ENCODE data around the gene MARCO. TPM values are rescaled to one million over a fixed set of nuclear protein-coding genes. Genes with fewer than 3 reads are reported as not detected.

The MARCO gene
- total RNA-seq, 6 experiments from 2014 or later: 5.8 to 129 (median 31.9) TPM

GRCh38 chr2:118990757-118991545 is 49.0 kb downstream of the MARCO start:
- TF ChIP-seq CTCF (IDR thresholded peaks at IDR 0.05) (no peak), POLR2A (IDR thresholded peaks at IDR 0.05) (no peak)
- H3K27ac ChIP-seq: no peak overlapping the region
- 50% methylated on average over 7 of the region's 10 CpGs for WGBS (ENCODE audit: insufficient coverage, low coverage, low lambda C conversion rate, missing lambda C conversion rate)
- H3K27me3 ChIP-seq: no peaks in the 10 kb centered on the region
- H3K4me1 ChIP-seq: no peaks in the 10 kb centered on the region
- no peaks in the 10 kb centered on the region for H3K9me3 ChIP-seq
- intact Hi-C loops (cut with DNase I): no loop called here
- no peak overlapping the region for H3K4me3 ChIP-seq
- no peak for ATAC-seq
- no peaks in the 10 kb centered on the region for H3K36me3 ChIP-seq
- peak in 1 of 3 donors; percentile 19 for DNase-seq

DNA sequence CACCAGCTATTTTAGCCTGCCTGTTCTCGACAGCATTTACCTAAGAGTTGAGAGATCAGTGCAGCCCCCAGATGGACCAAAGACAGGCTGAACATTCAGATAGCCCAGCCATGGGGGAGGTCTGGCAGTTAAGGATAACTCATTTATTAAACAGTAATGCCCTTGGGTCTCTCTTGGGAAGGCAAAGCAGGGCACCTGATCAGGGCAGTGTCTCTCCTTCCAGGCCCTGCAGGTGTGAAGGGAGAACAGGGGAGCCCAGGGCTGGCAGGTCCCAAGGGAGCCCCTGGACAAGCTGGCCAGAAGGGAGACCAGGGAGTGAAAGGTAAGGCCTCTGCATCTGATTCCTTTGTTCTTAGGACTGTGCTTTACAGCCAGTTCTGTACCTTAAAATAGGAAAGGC is 49.6 kb downstream of the MARCO start:
- TF ChIP-seq CTCF (IDR thresholded peaks at IDR 0.05) (no peak), POLR2A (IDR thresholded peaks at IDR 0.05) (no peak)
- intact Hi-C loops (cut with DNase I): no loop called here
- H3K36me3 ChIP-seq: no peaks in the 10 kb centered on the region
- ATAC-seq: peak in 1 of 4 donors; percentile 11
- peak in 1 of 3 donors; percentile 28 for DNase-seq
- H3K4me3 ChIP-seq: no peak overlapping the region
- no peaks in the 10 kb centered on the region for H3K9me3 ChIP-seq
- H3K4me1 ChIP-seq: no peaks in the 10 kb centered on the region
- no peak overlapping the region for H3K27ac ChIP-seq
- no peaks in the 10 kb centered on the region for H3K27me3 ChIP-seq
- WGBS (ENCODE audit: insufficient coverage, low coverage, low lambda C conversion rate, missing lambda C conversion rate): 29% methylated on average over 1 of the region's 1 CpG

GRCh38 chr2:118992740-118993391 is 50.9 kb downstream of the MARCO start:
- Histone ChIP-seq H3K9me3 (no peaks in the 10 kb centered on the region), H3K4me1 (no peaks in the 10 kb centered on the region), H3K4me3 (no peak overlapping the region), H3K27me3 (no peaks in the 10 kb centered on the region), H3K27ac (no peak overlapping the region), H3K36me3 (no peaks in the 10 kb centered on the region)
- ATAC-seq: no peak
- TF ChIP-seq CTCF (IDR thresholded peaks at IDR 0.05) (no peak), POLR2A (IDR thresholded peaks at IDR 0.05) (no peak)
- 75% methylated on average over 11 of the region's 13 CpGs for WGBS (ENCODE audit: insufficient coverage, low coverage, low lambda C conversion rate, missing lambda C conversion rate)
- peak in 1 of 3 donors; percentile 20 for DNase-seq
- intact Hi-C loops (cut with DNase I): no loop called here

DNA sequence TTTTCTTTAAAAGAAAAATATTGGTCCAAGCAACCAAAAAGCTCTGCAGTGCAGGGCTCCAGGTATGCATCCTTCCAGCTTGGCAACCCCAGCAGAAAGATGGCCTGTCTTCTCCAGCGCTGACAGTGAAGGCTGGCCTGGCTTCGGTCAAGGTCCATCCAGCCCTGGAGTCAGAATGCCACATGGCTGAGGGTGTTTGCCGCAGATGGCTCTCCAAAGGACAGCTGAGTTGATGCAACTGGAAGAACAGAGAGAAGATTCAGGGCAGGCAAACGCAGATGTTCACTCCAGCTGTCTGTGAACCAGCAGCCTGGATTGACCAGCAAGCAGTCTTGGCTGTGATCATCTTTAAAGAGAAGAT is 51.4 kb downstream of the MARCO start:
- intact Hi-C loops (cut with DNase I): no loop called here
- TF ChIP-seq CTCF (IDR thresholded peaks at IDR 0.05) (no peak), POLR2A (IDR thresholded peaks at IDR 0.05) (no peak)
- DNase-seq: peak in 1 of 3 donors; percentile 28
- H3K27me3 ChIP-seq: no peaks in the 10 kb centered on the region
- H3K36me3 ChIP-seq: no peaks in the 10 kb centered on the region
- no peaks in the 10 kb centered on the region for H3K4me1 ChIP-seq
- no peak overlapping the region for H3K4me3 ChIP-seq
- WGBS (ENCODE audit: insufficient coverage, low coverage, low lambda C conversion rate, missing lambda C conversion rate): 57% methylated on average over 3 of the region's 4 CpGs
- H3K27ac ChIP-seq: no peak overlapping the region
- no peaks in the 10 kb centered on the region for H3K9me3 ChIP-seq
- no peak for ATAC-seq

Measured in right lobe of liver (tissue), 6 donors.